HepG2 (cell line): ENCODE results near the gene TLE1.

ENCODE experiments used
- ARNT ChIP-seq: fragments of 450-650 bp; IDR thresholded peaks from 2 replicates; pipeline ENCODE4 v1.6.1; 2017
- EP300 ChIP-seq, 3 experiments: sonication (generic) in 1 of 3; formaldehyde crosslinking in 1 of 3; IDR thresholded peaks; 2 replicates each; pipeline versions ENCODE4 v1.5.1 to v1.6.1; 2011 to 2020; ENCODE audit warnings: low read depth in 2 of 3, low read length in 2 of 3, borderline replicate concordance in 1 of 3, improper control_type of control experiment in 1 of 3, mild to moderate bottlenecking in 1 of 3, missing genetic modification reagents in 1 of 3, moderate library complexity in 1 of 3
- POLR2AphosphoS5 ChIP-seq: IDR thresholded peaks from 2 replicates; pipeline ENCODE4 v1.6.1; 2012; ENCODE audit warnings: low read depth, low read length
- TCF12 ChIP-seq, 2 experiments: fragments of 450-650 bp in 1 of 2; sonication (generic) in 1 of 2; formaldehyde crosslinking in 1 of 2; IDR thresholded peaks; 2 replicates each; pipeline versions ENCODE4 v1.6.1 to v1.8.0; 2017 to 2022; ENCODE audit warnings: antibody characterized with exemption in 1 of 2, mild to moderate bottlenecking in 1 of 2, missing genetic modification reagents in 1 of 2, moderate library complexity in 1 of 2
- TEAD3 ChIP-seq: optimal IDR thresholded peaks from 2 replicates; pipeline ENCODE3; 2016; ENCODE audit warnings: borderline replicate concordance

- TF ChIP-seq TCF12 (IDR thresholded peaks at IDR 0.05), result no peak
- TF ChIP-seq TCF12 (CRISPR knock-in tag; IDR thresholded peaks at IDR 0.05), result no peak
- no peak for TF ChIP-seq TEAD3 (CRISPR knock-in tag)
- no peak for TF ChIP-seq ARNT
- no peak for TF ChIP-seq POLR2AphosphoS5
- no peak for TF ChIP-seq EP300 (IDR thresholded peaks at IDR 0.05; ENCODE audit: low read depth in 2 of 2, low read length in 2 of 2)
- no peak for TF ChIP-seq EP300 (CRISPR knock-in tag; IDR thresholded peaks at IDR 0.05; ENCODE audit: borderline replicate concordance)
Observed at GRCh38 chr9:81622471-81623255, 66.7 kb downstream of the TLE1 start.
